IMR-90 (cell line): Measurements from ENCODE around the gene QSER1. TPM values are rescaled to one million over a fixed set of nuclear protein-coding genes. Genes with fewer than 3 reads are reported as not detected.

ENCODE experiments used
- ATAC-seq: fragments of 200-7000 bp; cut with Tn5 transposase; 2 replicates; pipeline ENCODE4 v1.9.1; 2020; ENCODE audit warnings: low read depth, mild to moderate bottlenecking, moderate library complexity
- BruUV-seq: library from RNA; stranded (reverse); fragments of 400-500 nt; replicated peaks from 2 replicates; lab custom pipeline; 2021; lab: Mats Ljungman, UMichigan
- CTCF ChIA-PET: fragments of 300-600 bp; formaldehyde crosslinking; extraction: SDS; loops from one replicate; lab custom pipeline; 2021; ENCODE audit warnings: antibody characterized with exemption; lab: Yijun Ruan, JAX
- POLR2A ChIA-PET: fragments of 300-600 bp; sonication (Branson Sonifier 250); formaldehyde crosslinking; loops from one replicate; lab custom pipeline; 2022; ENCODE audit warnings: antibody characterized with exemption; ENCODE audit not compliant: unreplicated experiment; lab: Charles Lee
- DNase-seq: peaks from one replicate; pipeline ENCODE4 v3.0.0; 2013
- H2AFZ ChIP-seq: replicated peaks from 2 replicates; pipeline ENCODE3; 2013; ENCODE audit warnings: low read length, mild to moderate bottlenecking; ENCODE audit not compliant: poor library complexity
- H2AK5ac ChIP-seq: 2 replicates; pipeline ENCODE4 v1.6.1; 2013; ENCODE audit warnings: low read depth, low read length, inconsistent platforms
- H2AK9ac ChIP-seq: replicated peaks from 2 replicates; pipeline ENCODE3; 2013; ENCODE audit warnings: mild to moderate bottlenecking, low read depth, low read length, moderate library complexity; ENCODE audit not compliant: poor library complexity
- H2BK120ac ChIP-seq: 2 replicates; pipeline ENCODE4 v1.6.1; 2013; ENCODE audit warnings: low read depth, low read length, inconsistent platforms
- H2BK15ac ChIP-seq: 3 replicates; pipeline ENCODE4 v1.6.1; 2013; ENCODE audit warnings: low read depth, low read length, inconsistent platforms
- H2BK20ac ChIP-seq: 2 replicates; pipeline ENCODE4 v1.6.1; 2013; ENCODE audit warnings: low read depth, mild to moderate bottlenecking, inconsistent platforms, low read length, moderate library complexity
- H2BK5ac ChIP-seq: 2 replicates; pipeline ENCODE4 v1.6.1; 2013; ENCODE audit warnings: mild to moderate bottlenecking, low read depth, low read length, inconsistent platforms; ENCODE audit not compliant: poor library complexity, severe bottlenecking
- H3K14ac ChIP-seq: replicated peaks from 2 replicates; pipeline ENCODE4 v1.6.1; 2013; ENCODE audit warnings: low read depth, low read length, inconsistent platforms
- H3K18ac ChIP-seq: 2 replicates; pipeline ENCODE4 v1.6.1; 2013; ENCODE audit warnings: low read depth, low read length, control low read depth
- H3K23ac ChIP-seq: 2 replicates; pipeline ENCODE4 v1.6.1; 2013; ENCODE audit warnings: low read depth, low read length, inconsistent platforms
- H3K27ac ChIP-seq: 2 replicates; pipeline ENCODE4 v1.5.1; 2013; ENCODE audit warnings: mild to moderate bottlenecking, control low read depth, low read length; ENCODE audit not compliant: insufficient read depth
- H3K27me3 ChIP-seq: 2 replicates; pipeline ENCODE4 v1.6.1; 2013; ENCODE audit warnings: low read length; ENCODE audit not compliant: control insufficient read depth, insufficient read depth
- H3K36me3 ChIP-seq: 2 replicates; pipeline ENCODE4 v1.6.1; 2013; ENCODE audit warnings: low read length, mixed read lengths; ENCODE audit not compliant: control insufficient read depth, insufficient read depth
- H3K4ac ChIP-seq: 2 replicates; pipeline ENCODE4 v1.6.1; 2013; ENCODE audit warnings: low read depth, low read length, inconsistent platforms
- H3K4me1 ChIP-seq: 2 replicates; pipeline ENCODE4 v1.6.1; 2013; ENCODE audit warnings: low read length, mixed read lengths; ENCODE audit not compliant: control insufficient read depth, insufficient read depth
- H3K4me2 ChIP-seq: 2 replicates; pipeline ENCODE4 v1.6.1; 2013; ENCODE audit warnings: low read depth, mild to moderate bottlenecking, control low read depth, low read length, moderate library complexity
- H3K4me3 ChIP-seq: 2 replicates; pipeline ENCODE4 v1.5.1; 2013; ENCODE audit warnings: low read depth, mild to moderate bottlenecking, control low read depth, low read length, moderate library complexity; ENCODE audit not compliant: insufficient read depth
- H3K56ac ChIP-seq: 2 replicates; pipeline ENCODE4 v1.6.1; 2013; ENCODE audit warnings: low read length, inconsistent platforms; ENCODE audit not compliant: insufficient read depth; ENCODE audit errors: extremely low read depth
- H3K79me1 ChIP-seq, 2 experiments: 2 replicates each; pipeline ENCODE4 v1.6.1; 2013; ENCODE audit warnings: low read length in 2 of 2, inconsistent platforms in 1 of 2, low read depth in 1 of 2
- H3K9ac ChIP-seq: 2 replicates; pipeline ENCODE4 v1.6.1; 2013; ENCODE audit warnings: low read depth, low read length, control low read depth
- H3K9me1 ChIP-seq: 2 replicates; pipeline ENCODE4 v1.6.1; 2013; ENCODE audit warnings: low read length, inconsistent platforms; ENCODE audit not compliant: insufficient read depth
- H3K9me3 ChIP-seq: 2 replicates; pipeline ENCODE4 v1.6.1; 2013; ENCODE audit warnings: low read length; ENCODE audit not compliant: control insufficient read depth, insufficient read depth
- H4K20me1 ChIP-seq: 2 replicates; pipeline ENCODE4 v1.6.1; 2013; ENCODE audit warnings: low read length, inconsistent platforms; ENCODE audit not compliant: insufficient read depth
- H4K5ac ChIP-seq: 2 replicates; pipeline ENCODE4 v1.6.1; 2013; ENCODE audit warnings: mild to moderate bottlenecking, low read depth, low read length, control low read depth
- H4K8ac ChIP-seq, 2 experiments: 2 replicates each; pipeline ENCODE4 v1.6.1; 2013; ENCODE audit warnings: low read depth in 2 of 2, low read length in 2 of 2, control low read depth in 1 of 2, inconsistent platforms in 1 of 2
- H4K91ac ChIP-seq: 2 replicates; pipeline ENCODE4 v1.6.1; 2013; ENCODE audit warnings: low read depth, low read length, inconsistent platforms; ENCODE audit not compliant: insufficient read depth
- BHLHE40 ChIP-seq: fragments of 150-350 bp; IDR thresholded peaks from 2 replicates; pipeline ENCODE4 v1.6.1; 2016; ENCODE audit warnings: mild to moderate bottlenecking, low read depth, low read length
- CEBPB ChIP-seq: IDR thresholded peaks from 2 replicates; pipeline ENCODE4 v1.6.1; 2012; ENCODE audit warnings: low read depth, low read length, improper control_type of control experiment
- ELK1 ChIP-seq: fragments of 150-350 bp; IDR thresholded peaks from 2 replicates; pipeline ENCODE4 v1.6.1; 2016; ENCODE audit warnings: low read depth, mild to moderate bottlenecking, low read length, moderate library complexity, borderline replicate concordance
- MAFK ChIP-seq: IDR thresholded peaks from 2 replicates; pipeline ENCODE4 v1.6.1; 2012; ENCODE audit warnings: low read depth, low read length, improper control_type of control experiment
- NFE2L2 ChIP-seq: fragments of 150-350 bp; IDR thresholded peaks from 2 replicates; pipeline ENCODE4 v1.6.1; 2016; ENCODE audit warnings: low read depth, mild to moderate bottlenecking, low read length
- POLR2A ChIP-seq: IDR thresholded peaks from 2 replicates; pipeline ENCODE4 v1.6.1; 2012; ENCODE audit warnings: mild to moderate bottlenecking, low read depth, low read length
- RAD21 ChIP-seq: IDR thresholded peaks from 2 replicates; pipeline ENCODE4 v1.6.1; 2012; ENCODE audit warnings: low read length, improper control_type of control experiment
- RFX5 ChIP-seq: IDR thresholded peaks from 2 replicates; pipeline ENCODE4 v1.8.0; 2012; ENCODE audit warnings: low read depth, mild to moderate bottlenecking, low read length, moderate library complexity
- WGBS, 2 experiments: methylation state at CpG; one replicate each; pipeline versions ENCODE4 v1.1.5 to v1.1.7; 2013; ENCODE audit warnings: missing lambda C conversion rate in 2 of 2; ENCODE audit not compliant: insufficient read length in 1 of 2; ENCODE audit errors: extremely low coverage in 2 of 2; 5-methylcytosine and 5-hydroxymethylcytosine counted together
- dilution Hi-C: fragments of 300-500 bp; cut with HindIII; formaldehyde crosslinking; loops from one replicate; pipeline ENCODE4 v1.14.3; 2018; ENCODE audit warnings: low sequenced_read_pairs; ENCODE audit not compliant: unreplicated experiment
- in situ Hi-C: fragments of 300-500 bp; cut with MboI; formaldehyde crosslinking; loops from 3 replicates; pipeline ENCODE4 v1.14.3; 2019; ENCODE audit warnings: low sequenced_read_pairs, inconsistent platforms, mixed read lengths
- intact Hi-C: fragments of 100-400 bp; cut with micrococcal nuclease; formaldehyde crosslinking; loops from 2 replicates; pipeline ENCODE4 v1.10.0; 2022
- polyA plus RNA-seq, 3 experiments: library from polyadenylated mRNA; depleted of rRNA; stranded (reverse); fragments of >200 nt; gene quantifications; 2 replicates each; pipeline ENCODE4 v1.2.3, GENCODE V29; 2012; ENCODE audit warnings: low replicate concordance in 1 of 3
- total RNA-seq: library from RNA; depleted of rRNA; stranded (reverse); fragments of >200 nt; gene quantifications from 2 replicates; pipeline ENCODE4 v1.2.3, GENCODE V29; 2012
- TF ChIP-seq, protein P1 (sequence below): conservative IDR thresholded peaks from 2 replicates; pipeline ENCODE4 v1.5.1; 2012; ENCODE audit warnings: mild to moderate bottlenecking, low read depth, low read length, improper control_type of control experiment

Gene QSER1
- total and polyA plus RNA-seq, 2 of the 4 experiments (the other 2 are of a cell fraction): 5.9 to 15.6 TPM

GRCh38 chr11:32940865-32941264, 48.3 kb downstream of the QSER1 start:
- ATAC-seq (no peak), DNase-seq (no peak)
- Histone ChIP-seq H3K4ac (no peak overlapping the region), H2BK15ac (no peak overlapping the region), H3K9me3 (no peaks in the 10 kb centered on the region), H2BK20ac (no peak overlapping the region), H3K4me1 (no peaks in the 10 kb centered on the region), H3K79me1 (peaks cover 4 to 19% of the 10 kb centered on the region in 2 experiments; a peak in 3 of 4 replicates), H3K36me3 (peaks cover 4% of the 10 kb centered on the region; the same call in 1 of the 2 replicates), H3K9ac (no peak overlapping the region), H3K27ac (no peak overlapping the region), H3K4me2 (no peak overlapping the region), H3K23ac (no peak overlapping the region), H4K8ac (no peak overlapping the region), H2AK9ac (no peak overlapping the region), H2BK5ac (no peak overlapping the region), H2BK120ac (no peak overlapping the region), H4K20me1 (no peaks in the 10 kb centered on the region), H4K91ac (no peak overlapping the region), H2AFZ (no peak overlapping the region), H4K5ac (no peak overlapping the region), H3K4me3 (no peak overlapping the region), H3K14ac (no peak overlapping the region), H3K27me3 (no peaks in the 10 kb centered on the region), H3K9me1 (no peaks in the 10 kb centered on the region), H2AK5ac (no peak overlapping the region), H3K18ac (no peak overlapping the region), H3K56ac (no peak overlapping the region)
- no CpG with 5 or more reads among the region's 1 CpG for WGBS, 2 experiments
- intact Hi-C loops (no loop called here), in situ Hi-C loops (loop anchor here (25.0 kb wide), 1 partner anchor 129 kb away; no protein-coding TSS in a partner anchor), dilution Hi-C loops (no loop called here)
- TF ChIP-seq CEBPB (no peak), RFX5 (no peak), NFE2L2 (no peak), POLR2A (no peak), BHLHE40 (no peak), RAD21 (no peak), ELK1 (no peak), MAFK (no peak)
- TF ChIP-seq, protein P1, sequence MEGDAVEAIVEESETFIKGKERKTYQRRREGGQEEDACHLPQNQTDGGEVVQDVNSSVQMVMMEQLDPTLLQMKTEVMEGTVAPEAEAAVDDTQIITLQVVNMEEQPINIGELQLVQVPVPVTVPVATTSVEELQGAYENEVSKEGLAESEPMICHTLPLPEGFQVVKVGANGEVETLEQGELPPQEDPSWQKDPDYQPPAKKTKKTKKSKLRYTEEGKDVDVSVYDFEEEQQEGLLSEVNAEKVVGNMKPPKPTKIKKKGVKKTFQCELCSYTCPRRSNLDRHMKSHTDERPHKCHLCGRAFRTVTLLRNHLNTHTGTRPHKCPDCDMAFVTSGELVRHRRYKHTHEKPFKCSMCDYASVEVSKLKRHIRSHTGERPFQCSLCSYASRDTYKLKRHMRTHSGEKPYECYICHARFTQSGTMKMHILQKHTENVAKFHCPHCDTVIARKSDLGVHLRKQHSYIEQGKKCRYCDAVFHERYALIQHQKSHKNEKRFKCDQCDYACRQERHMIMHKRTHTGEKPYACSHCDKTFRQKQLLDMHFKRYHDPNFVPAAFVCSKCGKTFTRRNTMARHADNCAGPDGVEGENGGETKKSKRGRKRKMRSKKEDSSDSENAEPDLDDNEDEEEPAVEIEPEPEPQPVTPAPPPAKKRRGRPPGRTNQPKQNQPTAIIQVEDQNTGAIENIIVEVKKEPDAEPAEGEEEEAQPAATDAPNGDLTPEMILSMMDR: no peak
- POLR2A ChIA-PET: no interaction called here
- BruUV-seq: no TSS peak
- CTCF ChIA-PET: no interaction called here
